SK-N-SH (cell line): ENCODE measurements around the gene SYNE1.

ENCODE experiments used
- MAX ChIP-seq: IDR thresholded peaks from 2 replicates; pipeline ENCODE4 v1.4.0; 2012; ENCODE audit warnings: low read depth
- POLR2AphosphoS5 ChIP-seq: IDR thresholded peaks from 2 replicates; pipeline ENCODE4 v1.6.1; 2012; ENCODE audit warnings: low read depth, low read length
- REST ChIP-seq: IDR thresholded peaks from 2 replicates; pipeline ENCODE4 v1.6.1; 2012; ENCODE audit warnings: mild to moderate bottlenecking, low read depth, low read length, moderate library complexity
- RXRA ChIP-seq: IDR thresholded peaks from 2 replicates; pipeline ENCODE4 v1.4.0; 2012; ENCODE audit warnings: low read depth, mild to moderate bottlenecking, borderline replicate concordance
- SIN3A ChIP-seq: IDR thresholded peaks from 2 replicates; pipeline ENCODE4 v1.6.1; 2012; ENCODE audit warnings: low read depth, mild to moderate bottlenecking, low read length, moderate library complexity, borderline replicate concordance
- TAF1 ChIP-seq: IDR thresholded peaks from 2 replicates; pipeline ENCODE4 v1.6.1; 2012; ENCODE audit warnings: low read depth, mild to moderate bottlenecking, low read length, moderate library complexity, borderline replicate concordance
- TEAD4 ChIP-seq: IDR thresholded peaks from 2 replicates; pipeline ENCODE4 v1.4.0; 2012; ENCODE audit warnings: mild to moderate bottlenecking, borderline replicate concordance; ENCODE audit not compliant: insufficient read depth
- USF2 ChIP-seq: fragments of 150-350 bp; IDR thresholded peaks from 2 replicates; pipeline ENCODE4 v1.6.1; 2017; ENCODE audit warnings: antibody characterized with exemption, low read length, low read depth, borderline replicate concordance
- TF ChIP-seq, protein P1 (sequence below): fragments of 200-600 bp; sonication (generic); IDR thresholded peaks from 2 replicates; pipeline ENCODE4 v1.6.1; 2017; ENCODE audit warnings: antibody characterized with exemption, mild to moderate bottlenecking, moderate library complexity
- TF ChIP-seq, protein P2 (sequence below): IDR thresholded peaks from 2 replicates; pipeline ENCODE4 v1.4.0; 2012; ENCODE audit warnings: low read depth, borderline replicate concordance

DNA sequence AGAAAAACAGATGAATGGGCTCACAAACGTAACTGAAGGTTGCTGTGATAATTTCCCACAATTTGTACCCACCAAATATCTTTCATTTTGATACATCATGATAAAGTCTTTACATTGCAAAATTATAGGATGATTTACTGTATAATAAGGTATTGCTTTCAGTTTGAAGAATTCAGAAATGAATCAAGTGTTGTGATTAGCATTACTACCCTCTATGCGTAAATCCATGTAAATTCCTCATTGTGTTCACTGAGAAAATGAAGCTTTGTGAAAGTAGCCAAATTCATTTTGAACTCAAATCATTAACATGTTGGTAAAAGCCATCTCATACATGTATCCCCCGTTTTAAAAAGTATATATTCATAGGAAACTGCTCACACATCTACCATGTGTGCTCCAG, 450.3 kb downstream of the SYNE1 start:
- TF ChIP-seq, protein P1, sequence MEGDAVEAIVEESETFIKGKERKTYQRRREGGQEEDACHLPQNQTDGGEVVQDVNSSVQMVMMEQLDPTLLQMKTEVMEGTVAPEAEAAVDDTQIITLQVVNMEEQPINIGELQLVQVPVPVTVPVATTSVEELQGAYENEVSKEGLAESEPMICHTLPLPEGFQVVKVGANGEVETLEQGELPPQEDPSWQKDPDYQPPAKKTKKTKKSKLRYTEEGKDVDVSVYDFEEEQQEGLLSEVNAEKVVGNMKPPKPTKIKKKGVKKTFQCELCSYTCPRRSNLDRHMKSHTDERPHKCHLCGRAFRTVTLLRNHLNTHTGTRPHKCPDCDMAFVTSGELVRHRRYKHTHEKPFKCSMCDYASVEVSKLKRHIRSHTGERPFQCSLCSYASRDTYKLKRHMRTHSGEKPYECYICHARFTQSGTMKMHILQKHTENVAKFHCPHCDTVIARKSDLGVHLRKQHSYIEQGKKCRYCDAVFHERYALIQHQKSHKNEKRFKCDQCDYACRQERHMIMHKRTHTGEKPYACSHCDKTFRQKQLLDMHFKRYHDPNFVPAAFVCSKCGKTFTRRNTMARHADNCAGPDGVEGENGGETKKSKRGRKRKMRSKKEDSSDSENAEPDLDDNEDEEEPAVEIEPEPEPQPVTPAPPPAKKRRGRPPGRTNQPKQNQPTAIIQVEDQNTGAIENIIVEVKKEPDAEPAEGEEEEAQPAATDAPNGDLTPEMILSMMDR, result no peak
- TF ChIP-seq TEAD4, result no peak
- TF ChIP-seq POLR2AphosphoS5, result no peak
- no peak for TF ChIP-seq USF2
- TF ChIP-seq SIN3A, result no peak
- no peak for TF ChIP-seq REST
- TF ChIP-seq, protein P2, sequence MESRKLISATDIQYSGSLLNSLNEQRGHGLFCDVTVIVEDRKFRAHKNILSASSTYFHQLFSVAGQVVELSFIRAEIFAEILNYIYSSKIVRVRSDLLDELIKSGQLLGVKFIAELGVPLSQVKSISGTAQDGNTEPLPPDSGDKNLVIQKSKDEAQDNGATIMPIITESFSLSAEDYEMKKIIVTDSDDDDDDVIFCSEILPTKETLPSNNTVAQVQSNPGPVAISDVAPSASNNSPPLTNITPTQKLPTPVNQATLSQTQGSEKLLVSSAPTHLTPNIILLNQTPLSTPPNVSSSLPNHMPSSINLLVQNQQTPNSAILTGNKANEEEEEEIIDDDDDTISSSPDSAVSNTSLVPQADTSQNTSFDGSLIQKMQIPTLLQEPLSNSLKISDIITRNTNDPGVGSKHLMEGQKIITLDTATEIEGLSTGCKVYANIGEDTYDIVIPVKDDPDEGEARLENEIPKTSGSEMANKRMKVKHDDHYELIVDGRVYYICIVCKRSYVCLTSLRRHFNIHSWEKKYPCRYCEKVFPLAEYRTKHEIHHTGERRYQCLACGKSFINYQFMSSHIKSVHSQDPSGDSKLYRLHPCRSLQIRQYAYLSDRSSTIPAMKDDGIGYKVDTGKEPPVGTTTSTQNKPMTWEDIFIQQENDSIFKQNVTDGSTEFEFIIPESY, result no peak
- no peak for TF ChIP-seq MAX
- no peak for TF ChIP-seq TAF1
- TF ChIP-seq RXRA, result no peak
